ENCODE measurements around the gene TGM6. TPM values are rescaled to one million over a fixed set of nuclear protein-coding genes. Genes with fewer than 3 reads are reported as not detected.

TGM6 gene
- total RNA-seq, 4 donors from 2014 or later: not detected

DNA sequence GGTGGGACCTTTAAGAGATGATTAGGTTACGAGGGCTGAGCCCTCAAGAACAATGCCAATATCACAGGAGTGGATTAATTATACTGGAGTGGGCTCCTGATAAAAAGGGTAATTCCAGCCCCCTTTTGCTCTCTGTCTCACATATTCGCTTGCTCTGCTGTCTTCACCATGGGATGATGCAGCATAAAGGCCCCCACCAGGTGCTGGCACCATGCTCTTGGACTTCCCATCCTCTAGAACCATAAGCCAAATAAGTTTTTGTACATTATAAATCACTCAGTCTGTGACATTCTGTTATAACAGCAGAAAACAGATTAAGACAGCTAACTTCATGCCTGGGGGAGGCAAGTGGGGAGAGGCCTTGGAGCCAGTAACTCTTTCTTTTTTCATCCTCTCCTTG is 99.7 kb downstream of the TGM6 start:
- Histone ChIP-seq H3K27ac (no peak overlapping the region), H3K9me3 (no peaks in the 10 kb centered on the region), H3K4me1 (no peaks in the 10 kb centered on the region), H3K27me3 (no peaks in the 10 kb centered on the region), H3K36me3 (peaks cover 10 to 16% of the 10 kb centered on the region in 2 donors), H3K4me3 (replicated peaks in 1 of 3) (no peak overlapping the region)
- TF ChIP-seq, protein P1, sequence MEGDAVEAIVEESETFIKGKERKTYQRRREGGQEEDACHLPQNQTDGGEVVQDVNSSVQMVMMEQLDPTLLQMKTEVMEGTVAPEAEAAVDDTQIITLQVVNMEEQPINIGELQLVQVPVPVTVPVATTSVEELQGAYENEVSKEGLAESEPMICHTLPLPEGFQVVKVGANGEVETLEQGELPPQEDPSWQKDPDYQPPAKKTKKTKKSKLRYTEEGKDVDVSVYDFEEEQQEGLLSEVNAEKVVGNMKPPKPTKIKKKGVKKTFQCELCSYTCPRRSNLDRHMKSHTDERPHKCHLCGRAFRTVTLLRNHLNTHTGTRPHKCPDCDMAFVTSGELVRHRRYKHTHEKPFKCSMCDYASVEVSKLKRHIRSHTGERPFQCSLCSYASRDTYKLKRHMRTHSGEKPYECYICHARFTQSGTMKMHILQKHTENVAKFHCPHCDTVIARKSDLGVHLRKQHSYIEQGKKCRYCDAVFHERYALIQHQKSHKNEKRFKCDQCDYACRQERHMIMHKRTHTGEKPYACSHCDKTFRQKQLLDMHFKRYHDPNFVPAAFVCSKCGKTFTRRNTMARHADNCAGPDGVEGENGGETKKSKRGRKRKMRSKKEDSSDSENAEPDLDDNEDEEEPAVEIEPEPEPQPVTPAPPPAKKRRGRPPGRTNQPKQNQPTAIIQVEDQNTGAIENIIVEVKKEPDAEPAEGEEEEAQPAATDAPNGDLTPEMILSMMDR (IDR thresholded peaks at IDR 0.05): no peak
- TF ChIP-seq POLR2A (IDR thresholded peaks at IDR 0.05): no peak
- 100% methylated on average over 2 of the region's 2 CpGs for WGBS, 2 donors
- intact Hi-C loops (cut with DNase I): no loop called here
- DNase-seq: no peak

Small RNA genes lying within 50 kb of the gene (small RNA-seq; reads per million reads assigned to genes)
- gene RF00019: not detected

Other genes with a start within 250 kb of the TGM6 start
- gene TGM3, start 84.9 kb upstream of the TGM6 start, total RNA-seq: not detected
- gene SNRPB, start 89.9 kb downstream of the TGM6 start, total RNA-seq: 100 to 1,000 TPM; 119 to 176 (median 133) TPM
- 10 to 100 TPM; 11.0 to 16.3 (median 14.2) TPM for gene ZNF343, start 128.0 kb downstream of the TGM6 start, total RNA-seq
- gene TMC2, start 155.7 kb downstream of the TGM6 start, total RNA-seq: under 1 TPM in 1 of 4 donors, not detected in 3; 0.11 TPM